SU-DHL-6 (cell line): ENCODE data around the gene CRKL.

ENCODE experiments used
- CTCF ChIP-seq: fragments of 200-600 bp; sonication (generic); IDR thresholded peaks from one replicate; pipeline ENCODE4 v1.5.1; 2017; ENCODE audit warnings: antibody characterized with exemption, mild to moderate bottlenecking, low read length, moderate library complexity; ENCODE audit not compliant: insufficient read depth, poor library complexity, severe bottlenecking
- EZH2phosphoT487 ChIP-seq: fragments of 200-600 bp; sonication (generic), shearing (Covaris generic); conservative IDR thresholded peaks from 2 replicates; pipeline ENCODE4 v1.6.1; 2018; ENCODE audit warnings: mild to moderate bottlenecking, antibody characterized with exemption, low read length, moderate library complexity, mixed read lengths

GRCh38 chr22:20993304-20994127 lies 76.3 kb downstream of the CRKL start:
- TF ChIP-seq CTCF (no peak), EZH2phosphoT487 (no peak)
